RWPE2 (cell line): ENCODE results near the gene CHRNA3.

Experiments
- ATAC-seq: fragments of 200-7000 bp; cut with Tn5 transposase; 3 replicates; pipeline ENCODE4 v1.9.1; 2021; ENCODE audit warnings: low read depth
- DNase-seq: peaks from one replicate; pipeline ENCODE4 v3.0.0-alpha.2; 2020; ENCODE audit warnings: low spot score
- H3K27ac ChIP-seq: fragments of 450-650 bp; 2 replicates; pipeline ENCODE4 v1.5.1; 2017; ENCODE audit warnings: mild to moderate bottlenecking; ENCODE audit not compliant: poor library complexity, severe bottlenecking
- H3K27me3 ChIP-seq: fragments of 250-450 bp; sonication (Bioruptor Pico); 2 replicates; pipeline ENCODE4 v1.5.1; 2021; ENCODE audit warnings: mild to moderate bottlenecking, moderate library complexity; ENCODE audit not compliant: insufficient read depth, poor library complexity, severe bottlenecking
- H3K36me3 ChIP-seq: fragments of 250-450 bp; sonication (Bioruptor Pico); 2 replicates; pipeline ENCODE4 v1.5.1; 2020; ENCODE audit warnings: low read depth, mild to moderate bottlenecking, moderate library complexity
- H3K4me1 ChIP-seq: fragments of 250-450 bp; sonication (Bioruptor Pico); 2 replicates; pipeline ENCODE4 v1.5.1; 2021; ENCODE audit warnings: mild to moderate bottlenecking, moderate library complexity; ENCODE audit not compliant: insufficient read depth, poor library complexity, severe bottlenecking
- H3K4me3 ChIP-seq: fragments of 250-450 bp; sonication (Bioruptor Pico); 2 replicates; pipeline ENCODE4 v1.5.1; 2021; ENCODE audit warnings: mild to moderate bottlenecking, moderate library complexity; ENCODE audit not compliant: severe bottlenecking
- H3K9me3 ChIP-seq: fragments of 250-450 bp; sonication (Bioruptor Pico); 2 replicates; pipeline ENCODE4 v1.5.1; 2021; ENCODE audit warnings: mild to moderate bottlenecking, moderate library complexity; ENCODE audit not compliant: severe bottlenecking
- TF ChIP-seq, protein P1 (sequence below): fragments of 450-650 bp; IDR thresholded peaks from one replicate; pipeline ENCODE4 v1.5.1; 2017; ENCODE audit warnings: mild to moderate bottlenecking, moderate library complexity; ENCODE audit not compliant: poor library complexity, severe bottlenecking

The CHRNA3 gene

DNA sequence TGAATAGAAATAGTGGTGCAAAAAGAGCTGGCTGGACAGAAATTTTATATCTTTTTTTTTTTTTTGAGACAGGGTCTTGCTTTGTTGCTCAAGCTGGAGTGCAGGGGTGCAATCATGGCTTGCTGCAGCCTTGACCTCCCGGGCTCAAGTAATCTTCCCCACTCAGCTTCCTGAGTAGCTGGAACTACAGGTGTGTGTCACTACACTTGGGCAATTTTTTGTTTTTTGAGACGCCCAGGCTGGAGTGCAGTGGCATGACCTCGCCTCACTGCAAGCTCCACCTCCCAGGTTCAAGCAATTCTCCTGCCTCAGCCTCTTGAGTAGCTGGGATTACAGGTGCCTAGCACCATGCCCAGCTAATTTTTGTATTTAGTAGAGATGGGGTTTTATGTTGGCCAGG, 22.4 kb downstream of the CHRNA3 start:
- Histone ChIP-seq H3K27ac (no peak overlapping the region), H3K27me3 (no peaks in the 10 kb centered on the region), H3K4me3 (no peak overlapping the region), H3K36me3 (peaks cover 4% of the 10 kb centered on the region; the same call in 1 of the 2 replicates), H3K9me3 (no peaks in the 10 kb centered on the region), H3K4me1 (no peaks in the 10 kb centered on the region)
- DNase-seq (no peak), ATAC-seq (no peak)
- TF ChIP-seq, protein P1, sequence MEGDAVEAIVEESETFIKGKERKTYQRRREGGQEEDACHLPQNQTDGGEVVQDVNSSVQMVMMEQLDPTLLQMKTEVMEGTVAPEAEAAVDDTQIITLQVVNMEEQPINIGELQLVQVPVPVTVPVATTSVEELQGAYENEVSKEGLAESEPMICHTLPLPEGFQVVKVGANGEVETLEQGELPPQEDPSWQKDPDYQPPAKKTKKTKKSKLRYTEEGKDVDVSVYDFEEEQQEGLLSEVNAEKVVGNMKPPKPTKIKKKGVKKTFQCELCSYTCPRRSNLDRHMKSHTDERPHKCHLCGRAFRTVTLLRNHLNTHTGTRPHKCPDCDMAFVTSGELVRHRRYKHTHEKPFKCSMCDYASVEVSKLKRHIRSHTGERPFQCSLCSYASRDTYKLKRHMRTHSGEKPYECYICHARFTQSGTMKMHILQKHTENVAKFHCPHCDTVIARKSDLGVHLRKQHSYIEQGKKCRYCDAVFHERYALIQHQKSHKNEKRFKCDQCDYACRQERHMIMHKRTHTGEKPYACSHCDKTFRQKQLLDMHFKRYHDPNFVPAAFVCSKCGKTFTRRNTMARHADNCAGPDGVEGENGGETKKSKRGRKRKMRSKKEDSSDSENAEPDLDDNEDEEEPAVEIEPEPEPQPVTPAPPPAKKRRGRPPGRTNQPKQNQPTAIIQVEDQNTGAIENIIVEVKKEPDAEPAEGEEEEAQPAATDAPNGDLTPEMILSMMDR = no peak

DNA sequence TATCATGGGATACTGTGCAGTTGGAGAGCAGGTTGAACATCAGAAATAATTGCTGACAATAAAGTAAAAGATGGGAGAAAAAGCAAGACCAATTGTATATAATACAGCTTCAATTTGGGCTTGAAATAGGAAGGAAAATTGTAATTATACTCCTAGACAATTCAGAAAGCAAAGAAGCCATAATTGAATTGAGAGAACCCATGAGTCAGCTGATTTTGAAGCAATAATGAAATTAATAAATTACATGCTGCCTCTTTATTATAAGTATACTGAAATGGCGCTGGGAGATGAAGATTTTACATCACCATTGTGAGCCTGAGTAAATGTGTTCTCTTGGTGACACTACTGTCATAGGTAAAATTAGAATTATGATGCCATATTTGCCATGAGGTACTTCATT, 23.2 kb downstream of the CHRNA3 start:
- peaks cover 11% of the 10 kb centered on the region for H3K36me3 ChIP-seq
- ATAC-seq = no peak

DNA sequence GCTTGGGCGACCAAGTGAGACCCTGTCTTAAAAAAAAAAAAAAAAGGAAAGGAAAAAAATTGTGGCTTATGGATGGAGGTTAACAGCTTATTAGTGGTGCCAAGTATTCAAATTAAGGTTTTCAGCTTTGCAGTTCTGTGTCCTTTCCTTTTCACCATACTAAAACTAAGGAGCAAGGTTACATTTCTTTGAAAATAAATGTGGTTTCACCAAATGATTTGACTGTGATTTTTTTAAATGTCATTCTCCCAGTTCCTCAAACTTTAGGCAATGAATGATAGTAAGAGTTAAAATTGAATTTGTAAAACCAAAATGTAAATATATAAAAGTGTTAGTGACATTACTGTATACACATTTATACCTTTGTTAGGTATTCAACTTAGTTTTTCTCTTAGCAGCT, 45.9 kb downstream of the CHRNA3 start:
- ATAC-seq (no peak), DNase-seq (no peak)
- Histone ChIP-seq H3K27me3 (no peaks in the 10 kb centered on the region), H3K36me3 (no peaks in the 10 kb centered on the region), H3K4me3 (no peak overlapping the region), H3K27ac (no peak overlapping the region), H3K9me3 (no peaks in the 10 kb centered on the region), H3K4me1 (no peaks in the 10 kb centered on the region)
- TF ChIP-seq, protein P1 = no peak

More for the DNA sequence above, 23.2 kb downstream of the CHRNA3 start:
- Histone ChIP-seq H3K27me3 (no peaks in the 10 kb centered on the region), H3K4me1 (no peaks in the 10 kb centered on the region), H3K27ac (no peak overlapping the region), H3K4me3 (no peak overlapping the region), H3K9me3 (no peaks in the 10 kb centered on the region)
- DNase-seq = no peak
- TF ChIP-seq, protein P1 = no peak

DNA sequence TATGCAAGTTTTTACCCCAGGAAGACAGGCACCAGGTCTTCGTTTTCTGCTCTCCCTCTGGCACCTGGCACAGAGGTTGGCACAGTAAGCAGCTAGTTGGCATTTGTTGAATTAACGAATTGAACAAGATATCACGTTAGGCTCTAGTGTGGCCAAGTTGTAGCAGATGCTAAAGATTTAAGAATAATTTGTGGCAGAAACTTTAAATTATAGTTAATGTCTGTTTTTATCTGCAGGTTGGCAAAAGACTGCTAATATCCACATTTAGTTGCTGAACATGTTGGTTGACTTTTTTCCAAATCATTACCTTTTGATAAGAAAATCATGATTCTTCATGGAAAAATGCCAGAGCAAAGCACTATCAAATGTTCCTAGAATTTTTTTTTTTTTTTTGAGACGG, 47.4 kb downstream of the CHRNA3 start:
- ATAC-seq = no peak
- H3K9me3 ChIP-seq = no peaks in the 10 kb centered on the region
- TF ChIP-seq, protein P1 = no peak
- no peak overlapping the region for H3K27ac ChIP-seq
- H3K4me1 ChIP-seq = no peaks in the 10 kb centered on the region
- no peak for DNase-seq
- no peaks in the 10 kb centered on the region for H3K27me3 ChIP-seq
- H3K36me3 ChIP-seq = no peaks in the 10 kb centered on the region
- no peak overlapping the region for H3K4me3 ChIP-seq

DNA sequence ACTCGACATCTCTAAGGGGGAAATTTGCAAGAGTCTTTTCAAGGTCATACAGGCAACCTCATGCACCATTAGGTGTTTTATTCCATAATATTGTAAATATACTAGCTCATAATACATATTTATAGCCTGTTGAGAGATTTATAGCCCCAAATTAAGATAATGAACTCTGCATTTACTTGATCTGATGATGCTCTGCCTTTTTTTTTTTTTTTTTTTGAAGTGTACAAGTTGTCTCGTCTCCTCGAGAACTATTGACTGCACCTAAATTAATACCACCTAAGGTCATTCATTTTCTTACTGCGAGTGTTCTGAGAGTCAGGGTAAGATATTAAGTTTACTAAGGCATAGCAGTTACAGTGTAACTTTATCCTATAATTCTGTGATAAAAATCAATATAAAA, 49.4 kb downstream of the CHRNA3 start:
- TF ChIP-seq, protein P1 = no peak
- H3K27me3 ChIP-seq = no peaks in the 10 kb centered on the region
- no peak overlapping the region for H3K27ac ChIP-seq
- H3K4me3 ChIP-seq = no peak overlapping the region
- H3K9me3 ChIP-seq = no peaks in the 10 kb centered on the region
- no peak for ATAC-seq
- peaks cover 9% of the 10 kb centered on the region for H3K4me1 ChIP-seq
- DNase-seq = no peak
- no peaks in the 10 kb centered on the region for H3K36me3 ChIP-seq
